GM08714 (cell line): Measurements from ENCODE around the gene PLPPR2.
"Not testable (repeated sequence)": the region's sequence is repeated elsewhere in the genome, so short reads cannot be mapped to it uniquely, and the experiment has no call there.

Experiments
- H3K4me3 ChIP-seq: fragments of 200-500 bp; sonication (Bioruptor generic); 2 replicates; pipeline ENCODE4 v1.5.1; 2014; ENCODE audit warnings: mild to moderate bottlenecking, low read length, inconsistent platforms
- ZNF274 ChIP-seq: IDR thresholded peaks from 2 replicates; pipeline ENCODE4 v1.6.1; 2012; ENCODE audit warnings: mild to moderate bottlenecking, low read depth, low read length

PLPPR2 gene, protein sequence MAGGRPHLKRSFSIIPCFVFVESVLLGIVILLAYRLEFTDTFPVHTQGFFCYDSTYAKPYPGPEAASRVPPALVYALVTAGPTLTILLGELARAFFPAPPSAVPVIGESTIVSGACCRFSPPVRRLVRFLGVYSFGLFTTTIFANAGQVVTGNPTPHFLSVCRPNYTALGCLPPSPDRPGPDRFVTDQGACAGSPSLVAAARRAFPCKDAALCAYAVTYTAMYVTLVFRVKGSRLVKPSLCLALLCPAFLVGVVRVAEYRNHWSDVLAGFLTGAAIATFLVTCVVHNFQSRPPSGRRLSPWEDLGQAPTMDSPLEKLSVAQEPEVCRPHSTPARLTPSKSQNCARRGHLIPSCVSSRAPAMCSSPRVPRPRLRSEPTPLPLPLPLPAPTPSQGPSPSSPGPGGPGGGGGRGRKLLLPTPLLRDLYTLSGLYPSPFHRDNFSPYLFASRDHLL

DNA sequence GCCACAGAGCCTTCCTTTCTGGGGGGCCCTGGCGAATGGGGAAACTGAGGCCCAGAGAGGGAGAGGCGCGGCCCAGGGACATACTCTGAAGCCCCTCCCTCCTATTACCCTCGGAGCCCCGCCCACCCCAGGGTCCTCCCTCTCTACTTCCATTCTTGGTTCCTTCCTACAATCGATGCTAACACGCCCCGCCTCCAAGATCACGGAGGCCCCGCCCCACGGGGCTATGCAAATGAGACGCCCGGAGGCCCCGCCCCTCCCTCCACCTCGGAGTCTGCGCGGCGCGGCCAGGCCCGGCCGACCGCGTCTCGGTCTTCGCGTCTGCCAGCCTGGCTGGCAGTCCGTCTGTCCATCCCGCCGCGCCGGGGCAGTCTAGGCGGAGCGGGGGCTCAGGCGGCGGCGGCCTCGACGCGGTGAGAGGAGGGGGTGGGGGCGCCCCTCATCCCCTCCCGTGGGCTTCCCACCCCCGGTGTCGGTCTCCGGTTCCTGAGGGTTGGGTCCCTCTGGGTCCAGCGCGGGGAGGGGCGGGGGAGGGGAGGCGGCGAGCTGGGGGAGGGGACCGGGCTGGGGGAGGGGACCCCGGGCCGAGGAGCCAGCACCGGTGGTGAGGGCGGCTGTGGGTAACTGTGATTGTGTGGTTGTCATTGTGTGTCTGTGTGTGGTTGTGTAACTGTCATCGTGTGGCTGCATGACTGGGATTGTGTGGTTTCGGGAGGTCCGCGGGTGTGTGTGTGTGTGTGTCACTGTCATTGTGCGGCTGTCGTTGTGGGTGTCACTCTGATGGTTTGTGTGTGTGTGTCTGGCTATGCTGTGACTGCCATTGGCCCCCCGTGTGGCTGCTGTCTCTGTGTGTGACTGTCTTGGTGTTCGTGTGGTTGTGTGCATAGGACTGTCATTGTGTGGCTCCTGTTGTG lies at the start of gene PLPPR2:
PLPPR2 (plus strand) TSS at position 273 of the 914 bp plus-strand sequence. CDS start 2,242 bp downstream, outside the sequence.
- TF ChIP-seq ZNF274 = no peak
- H3K4me3 ChIP-seq = peak within 1 kb of the TSS; percentile 47; the same call in 1 of the 2 replicates

DNA sequence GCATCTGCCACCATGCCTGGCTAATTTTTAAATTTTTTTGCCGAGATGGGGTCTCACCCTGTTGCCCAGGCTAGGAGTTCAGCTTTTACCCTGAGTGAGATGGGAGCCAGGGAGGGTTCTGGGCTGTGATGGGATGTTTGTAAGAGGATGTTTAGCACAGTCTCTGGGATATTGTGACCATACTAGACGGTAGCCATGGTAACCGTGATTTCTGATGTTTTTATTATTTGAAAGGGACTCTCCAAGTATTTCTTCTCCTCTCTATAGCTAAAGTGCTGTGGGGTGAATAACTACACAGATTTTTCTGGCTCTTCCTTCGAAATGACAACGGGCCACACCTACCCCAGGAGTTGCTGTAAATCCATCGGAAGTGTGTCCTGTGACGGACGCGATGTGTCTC lies 48.9 kb upstream of the PLPPR2 start:
- TF ChIP-seq ZNF274 = no peak

GRCh38 chr19:11320278-11320995 lies 34.8 kb upstream of the PLPPR2 start:
- H3K4me3 ChIP-seq = not testable (repeated sequence)

More for the DNA sequence above, 48.9 kb upstream of the PLPPR2 start:
- no peak overlapping the region for H3K4me3 ChIP-seq

- no peak for TF ChIP-seq ZNF274
- H3K4me3 ChIP-seq = no peak overlapping the region
Measured at GRCh38 chr19:11321191-11322126, 33.8 kb upstream of the PLPPR2 start.

GRCh38 chr19:11322269-11323024 lies 32.8 kb upstream of the PLPPR2 start:
- TF ChIP-seq ZNF274 = no peak
- no peak overlapping the region for H3K4me3 ChIP-seq

GRCh38 chr19:11323601-11324078 lies 31.6 kb upstream of the PLPPR2 start:
- TF ChIP-seq ZNF274 = no peak
- peak overlapping the region; percentile 11; the same call in 1 of the 2 replicates for H3K4me3 ChIP-seq

GRCh38 chr19:11324079-11324661 lies 31.1 kb upstream of the PLPPR2 start:
- H3K4me3 ChIP-seq = peak overlapping the region; percentile 11; the same call in 1 of the 2 replicates
- no peak for TF ChIP-seq ZNF274

DNA sequence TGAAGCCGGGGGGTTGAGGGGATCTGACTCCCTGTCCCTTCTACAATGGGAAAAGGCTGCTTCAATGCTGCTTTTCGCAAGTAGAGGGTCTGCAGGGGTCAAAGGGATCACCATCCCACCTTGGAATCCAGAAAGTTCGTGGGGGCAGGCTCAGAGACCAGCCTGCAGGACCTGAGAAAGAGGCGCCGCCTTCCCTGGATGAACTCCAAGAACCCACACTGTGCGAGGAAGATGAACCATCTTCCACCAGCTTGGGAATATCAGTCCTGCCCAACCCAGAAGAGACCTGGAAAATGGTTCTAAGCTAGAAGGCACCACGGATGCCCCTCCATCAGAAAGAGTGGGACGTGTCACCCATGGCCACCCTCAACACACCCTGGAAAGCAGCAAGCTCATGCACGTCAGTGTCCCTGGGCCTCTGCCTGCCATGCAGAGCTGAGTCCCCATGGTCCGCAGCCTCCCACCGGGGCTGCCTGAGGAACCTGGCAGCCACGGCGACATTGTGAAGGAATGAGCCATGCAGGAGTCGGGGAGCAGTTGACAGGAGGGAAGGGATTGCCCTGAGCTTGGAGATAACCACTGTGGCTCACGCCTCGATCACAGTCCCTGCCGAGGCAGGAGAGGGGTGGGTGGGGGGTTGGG lies 30.4 kb upstream of the PLPPR2 start:
- H3K4me3 ChIP-seq = no peak overlapping the region; the same call in 1 of the 2 replicates
- no peak for TF ChIP-seq ZNF274

- H3K4me3 ChIP-seq = no peak overlapping the region
- TF ChIP-seq ZNF274 = no peak
Measured at GRCh38 chr19:11325544-11325943, 29.7 kb upstream of the PLPPR2 start.

DNA sequence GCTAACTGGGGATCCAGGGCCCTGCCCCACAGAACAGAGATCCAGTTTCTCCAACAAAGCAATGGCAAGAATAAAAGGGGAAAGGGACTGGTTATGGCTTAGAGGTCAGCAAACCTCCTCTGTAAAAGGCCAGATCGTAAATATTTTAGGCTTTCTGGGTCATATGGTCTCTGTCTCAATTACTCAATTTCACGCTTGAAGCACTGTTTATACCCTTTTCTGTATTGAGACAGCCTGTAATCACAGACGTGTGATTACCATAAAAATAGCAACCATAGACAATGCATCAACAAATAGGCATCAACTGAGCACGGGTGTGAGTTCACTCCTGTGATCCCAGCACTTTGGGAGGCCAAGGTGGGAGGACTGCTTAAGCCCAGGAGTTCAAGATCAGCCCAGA lies 25.1 kb upstream of the PLPPR2 start:
- no peak for TF ChIP-seq ZNF274
- no peak overlapping the region for H3K4me3 ChIP-seq

- TF ChIP-seq ZNF274 = no peak
- H3K4me3 ChIP-seq = no peak overlapping the region
Measured at GRCh38 chr19:11331502-11331901, 23.7 kb upstream of the PLPPR2 start.
